ENCODE results near the gene PKNOX2. TPM values are rescaled to one million over a fixed set of nuclear protein-coding genes. Genes with fewer than 3 reads are reported as not detected.

Gene PKNOX2
- polyA plus RNA-seq, 4 donors = 12.0 to 24.9 (median 13.1) TPM

GRCh38 chr11:125228445-125228844 lies 63.9 kb downstream of the PKNOX2 start:
- peak in 1 of 4 donors; percentile 48 for DNase-seq (ENCODE audit: low read depth in 4 of 4, low spot score in 3 of 4)

GRCh38 chr11:125228993-125229392 lies 64.4 kb downstream of the PKNOX2 start:
- no peak for DNase-seq (ENCODE audit: low read depth in 4 of 4, low spot score in 3 of 4)

- no peak for DNase-seq (ENCODE audit: low read depth in 4 of 4, low spot score in 3 of 4)
Observed at GRCh38 chr11:125229916-125230315, 65.4 kb downstream of the PKNOX2 start.

GRCh38 chr11:125233116-125233515 lies 68.6 kb downstream of the PKNOX2 start:
- no peak for DNase-seq (ENCODE audit: low read depth in 4 of 4, low spot score in 3 of 4)

- DNase-seq (ENCODE audit: low read depth in 4 of 4, low spot score in 3 of 4) = no peak
Observed at GRCh38 chr11:125233736-125234275, 69.3 kb downstream of the PKNOX2 start.

- no peak for DNase-seq (ENCODE audit: low read depth in 4 of 4, low spot score in 3 of 4)
Observed at GRCh38 chr11:125235071-125235471, 70.5 kb downstream of the PKNOX2 start.

- no peak for DNase-seq (ENCODE audit: low read depth in 4 of 4, low spot score in 3 of 4)
Observed at GRCh38 chr11:125236072-125236825, 71.7 kb downstream of the PKNOX2 start.

- DNase-seq (ENCODE audit: low read depth in 4 of 4, low spot score in 3 of 4) = no peak
Observed at GRCh38 chr11:125239585-125240560, 75.3 kb downstream of the PKNOX2 start.

GRCh38 chr11:125241104-125241503 lies 76.6 kb downstream of the PKNOX2 start:
- no peak for DNase-seq (ENCODE audit: low read depth in 4 of 4, low spot score in 3 of 4)

GRCh38 chr11:125242141-125242775 lies 77.7 kb downstream of the PKNOX2 start:
- DNase-seq (ENCODE audit: low read depth in 4 of 4, low spot score in 3 of 4) = no peak

- DNase-seq (ENCODE audit: low read depth in 4 of 4, low spot score in 3 of 4) = no peak
Observed at GRCh38 chr11:125244166-125244565, 79.6 kb downstream of the PKNOX2 start.

GRCh38 chr11:125245299-125245698 lies 80.7 kb downstream of the PKNOX2 start:
- no peak for DNase-seq (ENCODE audit: low read depth in 4 of 4, low spot score in 3 of 4)

- no peak for DNase-seq (ENCODE audit: low read depth in 4 of 4, low spot score in 3 of 4)
Observed at GRCh38 chr11:125247431-125247830, 82.9 kb downstream of the PKNOX2 start.

GRCh38 chr11:125250318-125251213 lies 86.0 kb downstream of the PKNOX2 start:
- DNase-seq (ENCODE audit: low read depth in 4 of 4, low spot score in 3 of 4) = no peak

- DNase-seq (ENCODE audit: low read depth in 4 of 4, low spot score in 3 of 4) = no peak
Observed at GRCh38 chr11:125251214-125251545, 86.6 kb downstream of the PKNOX2 start.

- DNase-seq (ENCODE audit: low read depth in 4 of 4, low spot score in 3 of 4) = no peak
Observed at GRCh38 chr11:125251956-125252355, 87.4 kb downstream of the PKNOX2 start.

GRCh38 chr11:125253289-125253688 lies 88.7 kb downstream of the PKNOX2 start:
- DNase-seq (ENCODE audit: low read depth in 4 of 4, low spot score in 3 of 4) = no peak

- no peak for DNase-seq (ENCODE audit: low read depth in 4 of 4, low spot score in 3 of 4)
Observed at GRCh38 chr11:125253795-125254525, 89.4 kb downstream of the PKNOX2 start.

- no peak for DNase-seq (ENCODE audit: low read depth in 4 of 4, low spot score in 3 of 4)
Observed at GRCh38 chr11:125256541-125257189, 92.1 kb downstream of the PKNOX2 start.
